Large intestine (tissue), 3 donors: ENCODE results near the gene GTPBP6. TPM values are rescaled to one million over a fixed set of nuclear protein-coding genes. Genes with fewer than 3 reads are reported as not detected.
"Not testable (repeated sequence)": the region's sequence is repeated elsewhere in the genome, so short reads cannot be mapped to it uniquely, and the experiment has no call there.

Experiments used
- DNase-seq, 2 donors: peaks; one replicate each; pipeline versions ENCODE4 v3.0.0 to v3.0.0-alpha.2; 2013
- H3K27ac ChIP-seq: one replicate; pipeline ENCODE4 v1.5.1; 2013; ENCODE audit warnings: low read length
- H3K27me3 ChIP-seq: 2 replicates; pipeline ENCODE4 v1.6.1; 2013; ENCODE audit warnings: low read length; ENCODE audit not compliant: control insufficient read depth, insufficient read depth
- H3K36me3 ChIP-seq: 2 replicates; pipeline ENCODE4 v1.6.1; 2013; ENCODE audit warnings: low read length; ENCODE audit not compliant: control insufficient read depth, insufficient read depth
- H3K4me1 ChIP-seq: one replicate; pipeline ENCODE4 v1.6.1; 2013; ENCODE audit warnings: low read length; ENCODE audit not compliant: control insufficient read depth, insufficient read depth
- H3K4me3 ChIP-seq: one replicate; pipeline ENCODE4 v1.5.1; 2013; ENCODE audit warnings: low read length
- H3K9me3 ChIP-seq: one replicate; pipeline ENCODE4 v1.6.1; 2013; ENCODE audit warnings: mild to moderate bottlenecking, low read depth, low read length, moderate library complexity; ENCODE audit not compliant: control insufficient read depth
- WGBS: methylation state at CpG from one replicate; pipeline ENCODE4 v1.1.5; 2013; ENCODE audit warnings: low lambda C conversion rate; ENCODE audit not compliant: insufficient coverage; 5-methylcytosine and 5-hydroxymethylcytosine counted together
- polyA plus RNA-seq: library from polyadenylated mRNA; unstranded; fragments of 120-200 nt; gene quantifications from one replicate; pipeline ENCODE4 v1.2.1, GENCODE V29; 2013

GTPBP6 gene
- polyA plus RNA-seq, 1 donor = 48.5 TPM

- peaks cover 24% of the 10 kb centered on the region for H3K27me3 ChIP-seq
- H3K27ac ChIP-seq, DNase-seq, H3K4me1 ChIP-seq, H3K4me3 ChIP-seq, H3K36me3 ChIP-seq: not testable (repeated sequence)
- H3K9me3 ChIP-seq = peaks cover 26% of the 10 kb centered on the region
- WGBS = no CpG with 5 or more reads among the region's 29 CpGs
Observed at GRCh38 chrX:330141-330725, 11.6 kb upstream of the GTPBP6 start.

GRCh38 chrX:329291-329910 lies 10.8 kb upstream of the GTPBP6 start:
- no peak overlapping the region for H3K4me3 ChIP-seq
- no peak for DNase-seq
- peaks cover 24% of the 10 kb centered on the region for H3K27me3 ChIP-seq
- peaks cover 7% of the 10 kb centered on the region for H3K36me3 ChIP-seq
- no CpG with 5 or more reads among the region's 23 CpGs for WGBS
- H3K4me1 ChIP-seq = peaks cover 3% of the 10 kb centered on the region
- no peak overlapping the region for H3K27ac ChIP-seq
- peaks cover 18% of the 10 kb centered on the region for H3K9me3 ChIP-seq

GRCh38 chrX:327660-328126 lies 9.1 kb upstream of the GTPBP6 start:
- peaks cover 24% of the 10 kb centered on the region for H3K27me3 ChIP-seq
- H3K9me3 ChIP-seq = peaks cover 5% of the 10 kb centered on the region
- no peak for DNase-seq
- no peak overlapping the region for H3K4me3 ChIP-seq
- no peaks in the 10 kb centered on the region for H3K36me3 ChIP-seq
- peaks cover 3% of the 10 kb centered on the region for H3K4me1 ChIP-seq
- no peak overlapping the region for H3K27ac ChIP-seq
- no CpG with 5 or more reads among the region's 33 CpGs for WGBS

- not testable (repeated sequence) for H3K4me3 ChIP-seq, H3K27ac ChIP-seq, H3K4me1 ChIP-seq, H3K27me3 ChIP-seq, H3K9me3 ChIP-seq, H3K36me3 ChIP-seq, DNase-seq
- WGBS = no CpG with 5 or more reads among the region's 14 CpGs
Observed at GRCh38 chrX:324664-325063, 6.1 kb upstream of the GTPBP6 start.

GRCh38 chrX:323721-324628 lies 5.4 kb upstream of the GTPBP6 start:
- DNase-seq = peak; percentile 48 to 84
- 80% methylated on average over 1 of the region's 38 CpGs for WGBS
- no peaks in the 10 kb centered on the region for H3K9me3 ChIP-seq
- H3K27me3 ChIP-seq = no peaks in the 10 kb centered on the region
- no peaks in the 10 kb centered on the region for H3K36me3 ChIP-seq
- H3K27ac ChIP-seq = no peak overlapping the region
- H3K4me3 ChIP-seq = no peak overlapping the region
- H3K4me1 ChIP-seq = no peaks in the 10 kb centered on the region

- peak in 1 of 2 donors; percentile 32 for DNase-seq
- peak overlapping the region; percentile 94 for H3K4me3 ChIP-seq
- H3K27ac ChIP-seq = no peak overlapping the region
- peaks cover 5% of the 10 kb centered on the region for H3K9me3 ChIP-seq
- no CpG with 5 or more reads among the region's 24 CpGs for WGBS
- H3K36me3 ChIP-seq = peaks cover 12% of the 10 kb centered on the region
- H3K27me3 ChIP-seq = no peaks in the 10 kb centered on the region
- H3K4me1 ChIP-seq = no peaks in the 10 kb centered on the region
Observed at GRCh38 chrX:320126-320783, 1.7 kb upstream of the GTPBP6 start.

GRCh38 chrX:319579-320125 lies 1.1 kb upstream of the GTPBP6 start:
- Histone ChIP-seq H3K36me3 (peaks cover 18% of the 10 kb centered on the region), H3K4me3 (peak overlapping the region; percentile 94), H3K4me1 (no peaks in the 10 kb centered on the region), H3K9me3 (peaks cover 11% of the 10 kb centered on the region), H3K27me3 (no peaks in the 10 kb centered on the region), H3K27ac (peak overlapping the region; percentile 56)
- peak in 1 of 2 donors; percentile 34 for DNase-seq
- WGBS = no CpG with 5 or more reads among the region's 41 CpGs

GRCh38 chrX:318068-318738 lies 393 bp downstream of the GTPBP6 start:
- no CpG with 5 or more reads among the region's 61 CpGs for WGBS
- H3K4me3 ChIP-seq = peak overlapping the region; percentile 80
- peaks cover 18% of the 10 kb centered on the region for H3K9me3 ChIP-seq
- H3K27me3 ChIP-seq = no peaks in the 10 kb centered on the region
- peak overlapping the region; percentile 94 for H3K27ac ChIP-seq
- peak; percentile 96 to 97 for DNase-seq
- H3K36me3 ChIP-seq = peaks cover 30% of the 10 kb centered on the region
- no peaks in the 10 kb centered on the region for H3K4me1 ChIP-seq

GRCh38 chrX:317424-318067 lies 1.1 kb downstream of the GTPBP6 start:
- peaks cover 36% of the 10 kb centered on the region for H3K36me3 ChIP-seq
- H3K27me3 ChIP-seq = no peaks in the 10 kb centered on the region
- DNase-seq = no peak
- H3K4me3 ChIP-seq = peak overlapping the region; percentile 80
- peaks cover 24% of the 10 kb centered on the region for H3K9me3 ChIP-seq
- peak overlapping the region; percentile 94 for H3K27ac ChIP-seq
- WGBS = no CpG with 5 or more reads among the region's 28 CpGs
- no peaks in the 10 kb centered on the region for H3K4me1 ChIP-seq
